Neural cell (in vitro differentiated cells): Measurements from ENCODE around the gene ZNF335. TPM values are rescaled to one million over a fixed set of nuclear protein-coding genes. Genes with fewer than 3 reads are reported as not detected.

Experiments
- H2AFZ ChIP-seq: fragments of 200-600, 300-800 bp; sonication (generic), shearing (Covaris generic); 2 replicates; pipeline ENCODE4 v1.6.0; 2014; ENCODE audit warnings: low read depth, mild to moderate bottlenecking, antibody characterized with exemption, low read length, moderate library complexity
- H3F3A ChIP-seq: fragments of 200-600 bp; shearing (Covaris generic); 2 replicates; pipeline ENCODE4 v1.6.1; 2016; ENCODE audit warnings: mild to moderate bottlenecking, moderate library complexity, mixed read lengths, antibody characterized with exemption, low read length; ENCODE audit not compliant: insufficient read depth, poor library complexity, severe bottlenecking
- H3K27ac ChIP-seq: fragments of 200-600, 300-800 bp; sonication (generic), shearing (Covaris generic); 2 replicates; pipeline ENCODE4 v1.5.1; 2014; ENCODE audit warnings: mild to moderate bottlenecking, low read length, moderate library complexity
- H3K27me3 ChIP-seq: fragments of 300-800, 200-600 bp; sonication (generic), shearing (Covaris generic); 2 replicates; pipeline ENCODE4 v1.6.0; 2014; ENCODE audit warnings: mild to moderate bottlenecking, low read depth, low read length, moderate library complexity; ENCODE audit not compliant: insufficient read depth
- H3K36me3 ChIP-seq: fragments of 300-800, 200-600 bp; sonication (generic), shearing (Covaris generic); 2 replicates; pipeline ENCODE4 v1.5.1; 2014; ENCODE audit warnings: mild to moderate bottlenecking, antibody characterized with exemption, low read length, moderate library complexity; ENCODE audit not compliant: insufficient read depth
- H3K4me2 ChIP-seq: fragments of 300-800, 200-600 bp; sonication (generic), shearing (Covaris generic); 2 replicates; pipeline ENCODE4 v1.6.0; 2014; ENCODE audit warnings: mild to moderate bottlenecking, low read length
- H3K4me3 ChIP-seq: fragments of 300-800, 200-600 bp; sonication (generic), shearing (Covaris generic); 2 replicates; pipeline ENCODE4 v1.5.1; 2014; ENCODE audit warnings: mild to moderate bottlenecking, low read length, moderate library complexity
- H3K79me2 ChIP-seq: fragments of 200-600 bp; shearing (Covaris generic); replicated peaks from 2 replicates; pipeline ENCODE4 v1.6.0; 2014; ENCODE audit warnings: mild to moderate bottlenecking, low read length, moderate library complexity; ENCODE audit not compliant: insufficient read depth
- H3K9ac ChIP-seq: fragments of 300-800, 200-600 bp; sonication (generic), shearing (Covaris generic); 2 replicates; pipeline ENCODE4 v1.6.1; 2016; ENCODE audit warnings: mild to moderate bottlenecking, low read length, mixed read lengths
- H3K9me2 ChIP-seq: fragments of 200-600 bp; shearing (Covaris generic); 2 replicates; pipeline ENCODE4 v1.6.1; 2016; ENCODE audit warnings: mild to moderate bottlenecking, low read length, mixed read lengths; ENCODE audit not compliant: insufficient read depth
- H3K9me3 ChIP-seq: fragments of 200-600, 300-800 bp; sonication (generic), shearing (Covaris generic); 2 replicates; pipeline ENCODE4 v1.6.1; 2016; ENCODE audit warnings: mild to moderate bottlenecking, mixed run types, low read length, moderate library complexity, mixed read lengths
- H4K20me1 ChIP-seq: fragments of 200-600 bp; shearing (Covaris generic); 2 replicates; pipeline ENCODE4 v1.6.1; 2016; ENCODE audit warnings: mild to moderate bottlenecking, mixed run types; ENCODE audit not compliant: insufficient read depth
- CTCF ChIP-seq: fragments of 450-650 bp; IDR thresholded peaks from 2 replicates; pipeline ENCODE4 v1.5.1; 2014; ENCODE audit warnings: antibody characterized with exemption, mild to moderate bottlenecking, moderate library complexity; ENCODE audit not compliant: poor library complexity, severe bottlenecking
- EP300 ChIP-seq: fragments of 450-650 bp; conservative IDR thresholded peaks from 2 replicates; pipeline ENCODE4 v1.6.1; 2014; ENCODE audit warnings: antibody characterized with exemption, mild to moderate bottlenecking, moderate library complexity; ENCODE audit not compliant: poor library complexity, severe bottlenecking
- EZH2 ChIP-seq: fragments of 200-600, 300-800 bp; shearing (Covaris generic), sonication (generic); IDR thresholded peaks from 2 replicates; pipeline ENCODE4 v1.6.1; 2014; ENCODE audit warnings: antibody characterized with exemption, low read length, borderline replicate concordance, mild to moderate bottlenecking; ENCODE audit not compliant: insufficient read depth, poor library complexity, severe bottlenecking
- MXI1 ChIP-seq: fragments of 450-650 bp; conservative IDR thresholded peaks from 2 replicates; pipeline ENCODE4 v1.6.1; 2014; ENCODE audit warnings: antibody characterized with exemption, mild to moderate bottlenecking; ENCODE audit not compliant: poor library complexity, severe bottlenecking
- POLR2AphosphoS5 ChIP-seq: IDR thresholded peaks from 2 replicates; pipeline ENCODE4 v1.6.1; 2012
- RAD21 ChIP-seq: fragments of 450-650 bp; conservative IDR thresholded peaks from 2 replicates; pipeline ENCODE4 v1.6.1; 2014; ENCODE audit warnings: antibody characterized with exemption, mild to moderate bottlenecking, moderate library complexity
- REST ChIP-seq: IDR thresholded peaks from 2 replicates; pipeline ENCODE4 v1.6.1; 2012; ENCODE audit warnings: borderline replicate concordance
- SMC3 ChIP-seq: fragments of 450-650 bp; conservative IDR thresholded peaks from 2 replicates; pipeline ENCODE4 v1.6.1; 2014; ENCODE audit warnings: antibody characterized with exemption, mild to moderate bottlenecking, moderate library complexity; ENCODE audit not compliant: poor library complexity
- TAF1 ChIP-seq: IDR thresholded peaks from 2 replicates; pipeline ENCODE4 v1.6.1; 2012; ENCODE audit warnings: low read depth
- polyA plus RNA-seq: library from polyadenylated mRNA; depleted of rRNA; stranded (reverse); fragments of >200 nt; gene quantifications from 2 replicates; pipeline ENCODE4 v1.2.3, GENCODE V29; 2014

The ZNF335 gene
- polyA plus RNA-seq, 1 donor from 2014 or later: 12.8 TPM

- H3K4me2 ChIP-seq: no peak overlapping the region
- TF ChIP-seq SMC3 (no peak), RAD21 (no peak), CTCF (no peak), EP300 (no peak), REST (no peak), TAF1 (no peak), EZH2 (no peak), MXI1 (no peak), POLR2AphosphoS5 (no peak)
- H3K9me3 ChIP-seq: no peaks in the 10 kb centered on the region
- H3K79me2 ChIP-seq: no peaks in the 10 kb centered on the region
- no peaks in the 10 kb centered on the region for H3F3A ChIP-seq
- peaks cover 16% of the 10 kb centered on the region for H3K36me3 ChIP-seq
- no peak overlapping the region for H3K27ac ChIP-seq
- H4K20me1 ChIP-seq: no peaks in the 10 kb centered on the region
- H3K9me2 ChIP-seq: no peaks in the 10 kb centered on the region
- no peak overlapping the region for H3K4me3 ChIP-seq
- H3K27me3 ChIP-seq: no peaks in the 10 kb centered on the region
- no peak overlapping the region for H2AFZ ChIP-seq
- H3K9ac ChIP-seq: no peak overlapping the region
Measured at GRCh38 chr20:45948742-45949541, 23.1 kb downstream of the ZNF335 start.

GRCh38 chr20:45948261-45948733 is 23.7 kb downstream of the ZNF335 start:
- H4K20me1 ChIP-seq: no peaks in the 10 kb centered on the region
- no peak for TF ChIP-seq CTCF
- no peak for TF ChIP-seq REST
- TF ChIP-seq POLR2AphosphoS5: no peak
- TF ChIP-seq EP300: no peak
- TF ChIP-seq MXI1: no peak
- TF ChIP-seq TAF1: no peak
- no peak for TF ChIP-seq SMC3
- TF ChIP-seq EZH2: no peak
- no peak for TF ChIP-seq RAD21
- H3K9me2 ChIP-seq: no peaks in the 10 kb centered on the region
- no peaks in the 10 kb centered on the region for H3K79me2 ChIP-seq
- H3F3A ChIP-seq: no peaks in the 10 kb centered on the region
- peaks cover 16% of the 10 kb centered on the region for H3K36me3 ChIP-seq
- H3K27ac ChIP-seq: no peak overlapping the region
- no peaks in the 10 kb centered on the region for H3K9me3 ChIP-seq
- H3K27me3 ChIP-seq: no peaks in the 10 kb centered on the region
- H3K9ac ChIP-seq: no peak overlapping the region
- no peak overlapping the region for H3K4me2 ChIP-seq
- no peak overlapping the region for H2AFZ ChIP-seq
- no peak overlapping the region for H3K4me3 ChIP-seq
